ENCODE measurements around the gene TXNDC15.

TXNDC15 gene

DNA sequence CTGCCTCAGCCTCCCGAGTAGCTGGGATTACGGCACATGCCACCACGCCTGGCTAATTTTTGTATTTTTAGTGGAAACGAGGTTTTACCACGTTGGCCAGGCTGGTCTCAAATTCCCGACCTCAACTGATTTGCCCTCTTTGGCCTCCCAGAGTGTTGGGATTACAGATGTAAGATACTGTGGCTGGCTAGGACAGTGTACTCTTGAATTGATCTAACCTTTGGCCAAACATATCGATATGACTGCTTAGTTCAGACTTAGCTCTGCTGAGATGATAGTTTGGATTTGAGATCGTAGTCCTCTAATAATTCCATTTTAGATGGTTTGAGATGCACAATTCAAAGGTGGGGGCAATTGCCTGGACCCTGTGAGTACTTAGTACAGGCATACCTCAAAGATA lies 15.2 kb downstream of the TXNDC15 start:
- 98% methylated on average over 7 of the region's 8 CpGs for WGBS (ENCODE audit: insufficient coverage)
- Histone ChIP-seq H3K4me1 (ENCODE audit: control extremely low read depth in 1 of 4, control insufficient read depth in 4 of 4, insufficient read depth in 4 of 4, low read length in 3 of 4) (no peaks in the 10 kb centered on the region), H3K27me3 (replicated peaks in 2 of 5; ENCODE audit: control insufficient read depth in 4 of 5, insufficient read depth in 5 of 5, low read length in 4 of 5) (no peaks in the 10 kb centered on the region), H3K36me3 (ENCODE audit: control insufficient read depth in 4 of 4, insufficient read depth in 4 of 4, low read length in 3 of 4) (peaks cover 24 to 43% (median 28%) of the 10 kb centered on the region in 4 experiments), H3K9me3 (ENCODE audit: control extremely low read depth in 1 of 5, control insufficient read depth in 4 of 5, insufficient read depth in 2 of 5, low read depth in 1 of 5, low read length in 4 of 5) (peaks cover 0 to 10% (median 0%) of the 10 kb centered on the region in 5 experiments), H3K4me3 (ENCODE audit: control insufficient read depth in 1 of 7, extremely low read depth in 1 of 7, insufficient read depth in 4 of 7, low read depth in 2 of 7, low read length in 6 of 7) (no peak overlapping the region), H3K27ac (ENCODE audit: insufficient read depth in 1 of 2, low read depth in 1 of 2, low read length in 2 of 2, poor library complexity in 1 of 2, severe bottlenecking in 2 of 2) (no peak overlapping the region)
- ChIA-PET CTCF (no interaction called here), POLR2A (no interaction called here)
- no peak for DNase-seq

DNA sequence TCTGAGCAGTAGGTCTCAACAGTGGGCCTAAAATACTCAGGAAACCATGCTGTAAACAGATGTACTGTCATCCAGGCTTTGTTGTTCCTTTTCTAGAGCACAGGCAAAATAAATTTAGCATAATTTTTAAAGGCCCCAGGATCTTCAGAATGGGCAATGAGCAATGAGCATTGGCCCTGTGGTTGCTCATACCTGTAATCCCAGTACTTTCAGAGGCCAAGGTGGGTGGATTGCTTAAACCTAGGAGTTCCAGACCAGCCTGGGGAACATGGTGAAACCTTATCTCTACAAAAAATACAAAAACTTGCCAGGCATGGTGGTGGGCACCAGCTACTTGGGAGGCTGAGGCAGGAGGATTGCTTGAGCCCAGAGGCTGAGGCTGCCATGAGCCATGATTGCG lies 17.3 kb downstream of the TXNDC15 start:
- Histone ChIP-seq H3K27me3 (replicated peaks in 2 of 5; ENCODE audit: control insufficient read depth in 4 of 5, insufficient read depth in 5 of 5, low read length in 4 of 5) (no peaks in the 10 kb centered on the region), H3K27ac (ENCODE audit: insufficient read depth in 1 of 2, low read depth in 1 of 2, low read length in 2 of 2, poor library complexity in 1 of 2, severe bottlenecking in 2 of 2) (no peak overlapping the region), H3K4me3 (ENCODE audit: control insufficient read depth in 1 of 7, extremely low read depth in 1 of 7, insufficient read depth in 4 of 7, low read depth in 2 of 7, low read length in 6 of 7) (no peak overlapping the region), H3K9me3 (ENCODE audit: control extremely low read depth in 1 of 5, control insufficient read depth in 4 of 5, insufficient read depth in 2 of 5, low read depth in 1 of 5, low read length in 4 of 5) (peaks cover 0 to 10% (median 0%) of the 10 kb centered on the region in 5 experiments), H3K4me1 (ENCODE audit: control extremely low read depth in 1 of 4, control insufficient read depth in 4 of 4, insufficient read depth in 4 of 4, low read length in 3 of 4) (no peaks in the 10 kb centered on the region), H3K36me3 (ENCODE audit: control insufficient read depth in 4 of 4, insufficient read depth in 4 of 4, low read length in 3 of 4) (peaks cover 26 to 47% (median 28%) of the 10 kb centered on the region in 4 experiments)
- POLR2A ChIA-PET = no interaction called here
- no CpG with 5 or more reads among the region's 1 CpG for WGBS (ENCODE audit: insufficient coverage)
- DNase-seq = no peak
- CTCF ChIA-PET = no interaction called here

GRCh38 chr5:134892282-134892681 lies 18.1 kb downstream of the TXNDC15 start:
- peaks cover 26 to 48% (median 30%) of the 10 kb centered on the region in 4 experiments for H3K36me3 ChIP-seq (ENCODE audit: control insufficient read depth in 4 of 4, insufficient read depth in 4 of 4, low read length in 3 of 4)
- H3K27me3 ChIP-seq (replicated peaks in 2 of 5; ENCODE audit: control insufficient read depth in 4 of 5, insufficient read depth in 5 of 5, low read length in 4 of 5) = no peaks in the 10 kb centered on the region

DNA sequence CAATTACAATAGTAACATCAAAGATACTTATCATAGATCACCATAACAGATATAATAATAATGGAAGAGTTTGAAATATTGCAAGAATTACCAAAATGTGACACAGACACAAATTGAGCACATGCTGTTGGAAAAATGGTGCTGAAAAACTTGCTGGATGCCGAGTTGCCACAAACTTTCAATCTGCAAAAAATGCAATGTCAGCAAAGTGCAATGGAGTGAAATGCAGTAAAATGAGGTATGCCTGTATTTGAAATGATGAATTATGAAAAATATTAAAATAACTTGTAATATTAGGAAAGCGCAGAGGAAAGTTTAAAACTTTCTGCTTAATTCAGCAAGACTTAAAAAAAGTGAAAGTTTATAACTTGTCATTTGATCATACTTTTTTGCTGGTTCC lies 18.8 kb downstream of the TXNDC15 start:
- peaks cover 23 to 50% (median 25%) of the 10 kb centered on the region in 4 experiments for H3K36me3 ChIP-seq (ENCODE audit: control insufficient read depth in 4 of 4, insufficient read depth in 4 of 4, low read length in 3 of 4)
- no peak overlapping the region for H3K27ac ChIP-seq (ENCODE audit: insufficient read depth in 1 of 2, low read depth in 1 of 2, low read length in 2 of 2, poor library complexity in 1 of 2, severe bottlenecking in 2 of 2)
- WGBS (ENCODE audit: insufficient coverage) = 100% methylated on average over 1 of the region's 2 CpGs
- H3K27me3 ChIP-seq (replicated peaks in 2 of 5; ENCODE audit: control insufficient read depth in 4 of 5, insufficient read depth in 5 of 5, low read length in 4 of 5) = no peaks in the 10 kb centered on the region
- peaks cover 0 to 10% (median 0%) of the 10 kb centered on the region in 5 experiments for H3K9me3 ChIP-seq (ENCODE audit: control extremely low read depth in 1 of 5, control insufficient read depth in 4 of 5, insufficient read depth in 2 of 5, low read depth in 1 of 5, low read length in 4 of 5)
- no peak overlapping the region for H3K4me3 ChIP-seq (ENCODE audit: control insufficient read depth in 1 of 7, extremely low read depth in 1 of 7, insufficient read depth in 4 of 7, low read depth in 2 of 7, low read length in 6 of 7)
- no peaks in the 10 kb centered on the region for H3K4me1 ChIP-seq (ENCODE audit: control extremely low read depth in 1 of 4, control insufficient read depth in 4 of 4, insufficient read depth in 4 of 4, low read length in 3 of 4)
- POLR2A ChIA-PET = interaction anchor here (0.5 kb wide), 1 partner anchor 9 kb away, joined by 3 read pairs; no protein-coding TSS in a partner anchor
- CTCF ChIA-PET = no interaction called here
- DNase-seq = no peak

More at GRCh38 chr5:134892282-134892681, 18.1 kb downstream of the TXNDC15 start:
- DNase-seq = no peak
- Histone ChIP-seq H3K4me1 (ENCODE audit: control extremely low read depth in 1 of 4, control insufficient read depth in 4 of 4, insufficient read depth in 4 of 4, low read length in 3 of 4) (no peaks in the 10 kb centered on the region), H3K27ac (ENCODE audit: insufficient read depth in 1 of 2, low read depth in 1 of 2, low read length in 2 of 2, poor library complexity in 1 of 2, severe bottlenecking in 2 of 2) (no peak overlapping the region), H3K9me3 (ENCODE audit: control extremely low read depth in 1 of 5, control insufficient read depth in 4 of 5, insufficient read depth in 2 of 5, low read depth in 1 of 5, low read length in 4 of 5) (peaks cover 0 to 10% (median 0%) of the 10 kb centered on the region in 5 experiments), H3K4me3 (ENCODE audit: control insufficient read depth in 1 of 7, extremely low read depth in 1 of 7, insufficient read depth in 4 of 7, low read depth in 2 of 7, low read length in 6 of 7) (no peak overlapping the region)
- WGBS (ENCODE audit: insufficient coverage) = no CpG with 5 or more reads among the region's 3 CpGs
- POLR2A ChIA-PET = no interaction called here
- CTCF ChIA-PET = interaction anchor here (0.7 kb wide), 1 partner anchor 9 kb away, joined by 3 read pairs; no protein-coding TSS in a partner anchor

DNA sequence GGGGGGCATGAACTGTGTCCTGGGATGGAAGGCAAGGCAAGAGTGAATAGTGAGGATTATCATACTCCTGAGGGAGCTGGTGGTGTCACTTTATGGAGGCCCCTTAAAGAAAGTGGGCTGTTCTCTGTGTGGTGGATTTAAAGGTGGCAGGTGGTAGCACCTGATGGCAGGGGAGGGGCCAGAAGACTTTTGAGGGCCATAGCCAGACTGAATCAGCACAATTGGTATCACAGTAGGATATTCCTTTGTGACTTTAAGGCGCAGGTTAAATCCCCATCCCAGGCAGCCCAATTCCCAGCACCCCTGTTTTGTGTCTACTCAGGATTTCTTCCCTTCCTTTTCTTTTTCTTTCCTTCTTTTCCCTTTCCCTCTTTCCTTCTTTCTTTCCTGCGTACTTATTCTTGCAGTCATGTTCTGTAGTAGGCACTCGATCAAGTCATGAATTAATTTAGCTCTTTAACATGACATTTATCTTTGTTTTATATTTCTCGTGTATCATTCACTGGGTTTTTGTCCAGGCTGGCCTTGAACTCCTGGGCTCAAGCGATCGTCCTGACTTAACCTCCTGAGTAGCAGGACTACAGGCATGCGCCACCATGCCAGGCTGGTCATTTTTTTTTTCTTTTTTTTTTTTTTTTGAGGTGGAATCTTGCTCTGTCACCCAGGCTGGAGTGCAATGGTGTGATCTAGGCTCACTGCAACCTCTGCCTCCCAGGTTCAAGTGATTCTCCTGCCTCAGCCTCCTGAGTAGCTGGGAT lies 19.8 kb downstream of the TXNDC15 start:
- Histone ChIP-seq H3K27me3 (replicated peaks in 2 of 5; ENCODE audit: control insufficient read depth in 4 of 5, insufficient read depth in 5 of 5, low read length in 4 of 5) (no peaks in the 10 kb centered on the region), H3K27ac (ENCODE audit: insufficient read depth in 1 of 2, low read depth in 1 of 2, low read length in 2 of 2, poor library complexity in 1 of 2, severe bottlenecking in 2 of 2) (no peak overlapping the region), H3K4me1 (ENCODE audit: control extremely low read depth in 1 of 4, control insufficient read depth in 4 of 4, insufficient read depth in 4 of 4, low read length in 3 of 4) (no peaks in the 10 kb centered on the region), H3K4me3 (ENCODE audit: control insufficient read depth in 1 of 7, extremely low read depth in 1 of 7, insufficient read depth in 4 of 7, low read depth in 2 of 7, low read length in 6 of 7) (no peak overlapping the region), H3K9me3 (ENCODE audit: control extremely low read depth in 1 of 5, control insufficient read depth in 4 of 5, insufficient read depth in 2 of 5, low read depth in 1 of 5, low read length in 4 of 5) (peaks cover 0 to 10% (median 0%) of the 10 kb centered on the region in 5 experiments), H3K36me3 (ENCODE audit: control insufficient read depth in 4 of 4, insufficient read depth in 4 of 4, low read length in 3 of 4) (peaks cover 17 to 49% (median 21%) of the 10 kb centered on the region in 4 experiments)
- POLR2A ChIA-PET = no interaction called here
- 100% methylated on average over 7 of the region's 7 CpGs for WGBS (ENCODE audit: insufficient coverage)
- no peak for DNase-seq
- CTCF ChIA-PET = no interaction called here

DNA sequence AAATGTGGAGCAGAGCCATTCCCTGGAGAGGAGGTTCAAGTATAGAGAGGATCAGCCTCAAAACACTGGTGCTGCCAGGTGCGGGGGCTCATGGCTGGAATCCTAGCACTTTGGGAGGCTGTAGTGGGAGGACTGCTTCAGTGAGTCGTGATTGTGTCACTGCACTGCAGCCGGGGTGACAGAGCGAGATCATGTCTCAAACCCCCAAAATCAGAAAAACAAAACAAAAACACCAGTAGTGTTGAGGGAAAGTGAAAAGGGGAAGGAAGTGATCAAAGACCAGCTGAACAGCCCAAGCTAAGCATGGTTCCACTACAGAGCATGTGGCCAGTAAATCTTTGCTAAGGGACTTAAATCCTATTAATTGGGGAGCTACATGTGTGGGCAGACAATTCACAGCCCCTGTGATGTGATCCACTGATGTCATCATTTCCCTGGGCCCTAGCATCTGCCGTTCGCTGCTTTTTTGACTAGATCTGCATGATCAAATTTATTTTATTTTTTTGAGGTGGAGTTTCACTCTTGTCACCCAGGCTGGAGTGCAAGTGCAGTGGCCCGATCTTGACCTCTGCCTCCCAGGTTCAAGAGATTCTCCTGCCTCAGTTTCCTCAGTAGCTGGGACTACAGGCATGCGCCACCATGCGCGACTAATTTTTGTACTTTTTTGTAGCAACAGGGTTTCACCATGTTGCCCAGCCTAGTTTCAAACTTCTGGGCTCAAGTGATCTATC lies 28.1 kb downstream of the TXNDC15 start:
- 67% methylated on average over 6 of the region's 10 CpGs for WGBS (ENCODE audit: insufficient coverage)

More for the DNA sequence above, 28.1 kb downstream of the TXNDC15 start:
- peak overlapping the region in 3 of 7 experiments; percentile 1 to 25 (median 3) for H3K4me3 ChIP-seq (ENCODE audit: control insufficient read depth in 1 of 7, extremely low read depth in 1 of 7, insufficient read depth in 4 of 7, low read depth in 2 of 7, low read length in 6 of 7)
- H3K36me3 ChIP-seq (ENCODE audit: control insufficient read depth in 4 of 4, insufficient read depth in 4 of 4, low read length in 3 of 4) = peaks cover 0 to 18% (median 0%) of the 10 kb centered on the region in 4 experiments
- no peaks in the 10 kb centered on the region for H3K27me3 ChIP-seq (replicated peaks in 2 of 5; ENCODE audit: control insufficient read depth in 4 of 5, insufficient read depth in 5 of 5, low read length in 4 of 5)
- ChIA-PET POLR2A (interaction anchor here (1.1 to 1.5 kb wide), 2 partner anchors 25 to 164 kb away, joined by 3 read pairs; partner anchors contain the start of gene CAMLG), CTCF (interaction anchor here (1.2 to 2.3 kb wide), 5 partner anchors 16 to 164 kb away, joined by 3 to 8 read pairs (median 4); partner anchors contain the start of genes CAMLG and TXNDC15)
- peaks cover 7 to 24% (median 14%) of the 10 kb centered on the region in 4 experiments for H3K4me1 ChIP-seq (ENCODE audit: control extremely low read depth in 1 of 4, control insufficient read depth in 4 of 4, insufficient read depth in 4 of 4, low read length in 3 of 4)
- H3K27ac ChIP-seq (ENCODE audit: insufficient read depth in 1 of 2, low read depth in 1 of 2, low read length in 2 of 2, poor library complexity in 1 of 2, severe bottlenecking in 2 of 2) = no peak overlapping the region
- DNase-seq = peak; percentile 44 to 88 (median 85)
- no peaks in the 10 kb centered on the region for H3K9me3 ChIP-seq (ENCODE audit: control extremely low read depth in 1 of 5, control insufficient read depth in 4 of 5, insufficient read depth in 2 of 5, low read depth in 1 of 5, low read length in 4 of 5)
